ENCODE data around the gene GNG14.
"Not testable (repeated sequence)": the region's sequence is repeated elsewhere in the genome, so short reads cannot be mapped to it uniquely, and the experiment has no call there.

The GNG14 gene

DNA sequence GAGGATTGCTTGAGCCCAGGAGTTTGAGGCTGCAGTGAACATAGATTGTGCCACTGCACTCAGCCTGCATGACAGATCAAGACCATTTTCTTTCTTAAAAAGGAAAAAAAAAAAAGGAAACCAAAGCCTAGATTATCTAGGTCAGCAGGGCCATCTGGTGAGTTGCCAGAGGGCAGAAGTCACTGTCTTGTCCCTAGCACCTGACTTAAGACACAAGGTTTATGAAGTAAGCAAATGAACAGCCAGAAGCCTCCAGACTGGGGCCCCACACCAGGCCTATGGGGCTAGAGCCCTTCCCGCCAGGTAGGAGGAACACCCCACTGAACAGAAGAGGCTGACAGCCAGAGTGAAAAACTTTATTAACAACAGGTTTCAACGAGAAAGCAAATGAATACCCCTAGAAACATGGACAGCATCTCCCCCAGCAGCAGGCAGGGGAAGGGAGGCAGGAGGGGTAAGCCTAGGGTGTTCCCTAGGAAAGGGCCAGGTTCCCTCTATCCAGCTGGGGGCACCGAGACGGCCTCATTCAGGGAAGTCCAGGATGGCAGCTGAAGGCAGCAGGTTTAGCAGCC is 20.0 kb upstream of the GNG14 start:
- no peak for DNase-seq

DNA sequence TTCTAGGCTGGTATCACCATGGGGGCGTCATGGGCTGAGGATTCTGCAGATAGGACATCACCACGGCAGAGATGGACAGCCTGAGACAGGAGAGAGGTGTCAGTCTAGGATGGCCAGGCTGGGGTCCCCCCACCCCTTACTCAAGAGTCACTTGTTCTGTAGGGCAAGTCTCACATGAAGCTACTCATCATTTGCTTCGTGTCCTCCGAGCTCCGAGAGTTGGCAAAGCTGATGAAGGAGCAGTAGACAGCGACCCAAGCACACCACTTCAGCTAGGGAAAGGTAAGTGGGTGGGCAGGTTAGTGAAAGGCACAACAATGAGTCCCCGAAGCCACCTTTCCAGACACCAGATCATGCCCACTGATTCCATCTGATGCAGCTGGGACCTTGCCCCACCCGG is 19.5 kb upstream of the GNG14 start:
- DNase-seq, result no peak

DNA sequence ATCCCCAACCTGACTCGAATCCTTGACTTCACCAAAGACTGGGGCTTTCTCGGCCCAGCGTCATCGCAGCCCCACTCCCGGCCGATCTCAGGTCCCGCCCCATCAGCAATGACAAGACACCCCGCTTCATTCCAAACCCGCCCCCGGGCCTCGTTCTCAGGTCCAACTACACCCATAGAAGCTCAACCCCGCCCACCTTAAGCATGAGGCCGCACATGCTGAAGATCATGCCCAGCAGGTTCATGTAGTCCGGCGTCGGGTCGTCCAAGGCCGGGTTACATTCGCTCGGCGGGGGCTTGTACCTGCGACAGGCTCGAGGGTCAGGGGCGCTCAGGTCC is 18.9 kb upstream of the GNG14 start:
- DNase-seq, result peak; percentile 54 to 81 (median 63)

DNA sequence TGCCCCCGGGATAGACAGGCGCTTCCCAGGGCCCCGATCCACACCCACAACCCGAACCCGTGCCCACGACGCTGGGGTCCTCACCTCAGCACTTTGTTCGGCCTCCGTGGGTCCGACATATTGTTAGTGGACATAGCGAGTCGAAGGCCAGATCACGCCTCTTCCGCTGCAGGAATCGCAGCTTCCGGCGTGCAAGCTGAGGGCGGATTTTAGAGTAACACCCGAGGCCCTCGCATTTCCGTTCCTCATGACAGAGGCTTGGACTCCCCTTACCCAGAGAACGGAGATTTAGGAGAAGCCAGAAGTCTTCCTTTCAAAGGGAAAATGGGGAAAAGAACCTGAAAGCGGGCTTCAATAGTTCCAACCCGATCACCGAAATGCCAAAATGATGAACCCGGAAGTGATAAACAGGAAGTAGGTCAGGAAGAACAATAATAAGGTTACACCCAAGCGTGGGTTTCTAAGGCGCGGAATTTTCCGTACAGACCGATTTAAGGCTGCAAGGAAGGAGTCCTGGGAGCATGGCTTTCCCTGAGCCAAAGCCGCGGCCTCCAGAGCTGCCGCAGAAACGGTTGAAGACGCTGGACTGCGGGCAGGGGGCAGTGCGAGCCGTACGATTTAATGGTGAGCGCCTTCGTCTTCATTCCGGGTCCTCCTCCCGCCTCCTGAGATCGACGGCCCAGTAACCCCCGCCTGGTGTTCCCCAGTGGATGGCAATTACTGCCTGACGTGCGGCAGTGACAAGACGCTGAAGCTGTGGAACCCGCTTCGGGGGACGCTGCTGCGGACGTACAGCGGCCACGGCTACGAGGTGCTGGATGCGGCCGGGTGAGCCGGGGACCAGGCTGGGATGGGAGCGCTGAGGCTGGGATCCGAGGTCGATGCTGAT is 18.3 kb upstream of the GNG14 start:
- peak; percentile 39 to 84 (median 63) for DNase-seq

DNA sequence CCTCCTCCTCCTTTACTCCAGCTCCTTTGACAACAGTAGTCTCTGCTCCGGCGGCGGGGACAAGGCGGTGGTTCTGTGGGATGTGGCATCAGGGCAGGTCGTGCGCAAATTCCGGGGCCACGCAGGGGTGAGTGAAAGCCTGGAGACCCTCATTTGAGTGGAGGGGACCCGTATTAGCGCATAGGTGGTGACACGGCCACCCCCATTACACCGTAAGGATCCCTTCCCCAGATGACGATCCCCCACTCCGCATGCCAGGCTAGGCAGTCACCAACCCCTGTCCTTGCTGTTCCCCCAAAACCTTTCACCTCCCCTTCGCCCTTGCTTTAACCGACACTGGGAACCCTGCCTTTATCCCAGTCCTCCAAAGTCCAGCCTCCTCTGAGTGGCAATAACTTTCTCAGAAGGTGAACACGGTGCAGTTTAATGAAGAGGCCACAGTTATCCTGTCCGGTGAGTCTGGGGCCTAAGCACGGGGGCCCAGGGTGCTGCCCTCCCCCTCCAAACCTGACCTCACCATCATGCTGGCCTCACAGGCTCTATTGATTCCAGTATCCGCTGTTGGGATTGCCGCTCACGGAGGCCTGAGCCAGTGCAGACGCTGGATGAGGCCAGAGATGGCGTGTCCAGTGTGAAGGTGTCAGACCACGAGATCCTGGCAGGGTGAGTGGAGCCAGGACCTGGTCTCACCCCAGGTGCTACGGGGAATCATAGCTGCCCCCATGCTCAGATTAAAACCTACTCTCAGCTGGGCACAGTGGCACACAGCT is 17.5 kb upstream of the GNG14 start:
- DNase-seq, result no peak

DNA sequence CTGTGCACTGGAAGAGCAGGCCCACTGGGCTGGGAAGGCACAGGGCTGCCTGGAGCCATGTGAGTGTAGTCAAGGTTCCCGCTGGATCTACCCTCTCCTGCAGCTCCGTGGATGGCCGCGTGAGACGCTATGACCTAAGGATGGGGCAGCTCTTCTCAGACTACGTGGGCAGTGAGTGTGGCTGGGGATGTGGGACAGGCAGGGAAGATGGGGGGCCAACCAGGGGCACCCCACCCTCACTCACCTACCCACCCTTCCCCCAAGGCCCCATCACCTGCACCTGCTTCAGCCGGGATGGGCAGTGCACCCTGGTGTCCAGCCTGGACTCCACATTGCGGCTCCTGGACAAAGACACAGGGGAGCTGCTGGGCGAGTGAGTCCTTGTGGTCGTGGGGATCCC is 15.1 kb upstream of the GNG14 start:
- DNase-seq, result no peak

DNA sequence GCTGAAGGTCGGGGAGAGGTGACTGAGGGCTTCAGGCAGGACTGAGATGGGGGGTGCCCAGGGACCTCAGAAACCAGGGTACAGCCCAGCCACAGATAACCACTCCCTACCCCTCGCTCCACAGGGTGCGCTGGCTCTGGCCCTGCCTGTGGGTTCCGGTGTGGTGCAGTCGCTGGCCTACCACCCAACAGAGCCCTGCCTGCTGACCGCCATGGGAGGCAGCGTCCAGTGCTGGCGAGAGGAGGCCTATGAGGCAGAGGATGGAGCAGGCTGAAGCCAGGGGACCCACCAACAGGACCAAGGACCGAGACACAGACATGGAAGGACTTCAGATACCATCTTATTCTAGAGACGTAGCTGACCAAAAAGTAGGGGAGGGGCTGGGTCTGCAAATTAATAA is 12.4 kb upstream of the GNG14 start:
- no peak for DNase-seq

DNA sequence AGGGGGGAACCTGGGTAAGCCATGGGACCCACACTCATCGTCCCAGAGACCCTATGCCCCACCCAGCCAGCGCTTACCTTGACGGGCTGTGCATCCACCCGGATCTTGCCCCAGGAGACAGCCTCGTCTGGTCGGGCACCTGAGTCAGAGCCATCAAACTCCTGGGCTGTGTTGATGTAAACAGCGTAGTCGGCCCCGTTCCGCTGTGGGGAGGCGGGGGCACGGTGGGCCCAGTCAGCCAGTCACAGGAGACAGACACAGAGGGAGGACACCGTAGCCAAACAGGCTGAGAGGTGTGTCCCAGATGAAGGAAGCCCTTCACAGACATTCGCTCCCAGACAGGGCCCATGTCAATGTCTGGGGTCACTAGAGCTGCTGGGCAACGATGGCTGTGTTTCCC is 11.9 kb upstream of the GNG14 start:
- no peak for DNase-seq

DNA sequence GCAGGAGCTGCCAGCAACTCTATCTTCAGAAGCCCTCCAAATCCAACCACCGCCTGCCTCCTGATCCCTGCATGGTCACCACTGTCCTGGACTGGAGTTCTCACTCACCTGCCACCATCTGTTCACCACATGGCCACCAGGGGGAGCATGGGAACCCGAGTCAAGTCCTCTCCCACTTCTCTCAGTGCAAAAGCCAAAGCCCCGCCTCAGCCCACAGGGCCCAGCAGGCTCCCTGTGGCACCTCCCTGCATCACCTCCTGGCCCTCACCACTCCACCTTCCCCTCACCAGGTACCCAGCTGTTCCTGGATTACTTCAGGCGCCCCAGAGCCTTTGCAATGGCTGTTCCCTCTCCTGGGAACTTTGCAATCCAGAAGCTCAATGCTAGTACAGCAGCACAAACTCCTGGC is 11.4 kb upstream of the GNG14 start:
- DNase-seq, result peak; percentile 62 to 85 (median 75)

DNA sequence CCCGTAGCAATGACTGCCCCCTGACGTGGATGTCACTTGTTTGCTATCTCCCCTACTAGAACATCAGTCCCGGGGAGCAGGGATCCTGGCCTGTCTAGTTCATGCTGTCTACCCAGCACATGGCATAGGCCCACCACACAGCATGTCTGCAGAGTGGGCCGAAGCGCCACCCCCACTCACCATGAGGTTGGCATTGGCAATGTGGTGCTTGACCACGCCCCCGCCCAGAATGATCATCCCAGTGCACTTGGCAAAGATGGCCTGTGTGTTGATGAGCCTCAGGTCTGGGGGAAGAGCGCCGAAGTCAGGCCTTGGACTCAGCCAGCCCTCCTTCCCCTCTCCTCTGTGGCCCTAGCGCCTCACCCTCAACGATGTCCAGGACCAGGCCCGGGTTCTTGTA is 10.9 kb upstream of the GNG14 start:
- DNase-seq, result no peak

DNA sequence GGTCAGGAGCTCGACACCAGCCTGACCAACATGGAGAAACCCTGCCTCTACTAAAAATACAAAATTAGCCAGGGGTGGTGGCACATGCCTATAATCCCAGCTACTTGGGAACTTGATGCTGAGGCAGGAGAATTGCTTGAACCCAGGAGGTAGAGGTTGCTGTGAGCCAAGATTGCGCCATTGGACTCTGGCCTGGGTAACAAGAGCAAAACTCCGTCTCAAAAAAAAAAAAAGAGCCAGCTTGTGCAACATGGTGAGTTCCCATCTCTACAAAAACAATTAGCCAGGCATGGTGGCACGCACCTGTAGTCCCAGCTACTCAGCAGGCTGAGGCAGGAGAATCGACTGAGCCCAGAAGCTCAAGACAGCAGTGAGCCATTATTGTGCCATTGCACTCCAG is 9.8 kb upstream of the GNG14 start:
- DNase-seq, result not testable (repeated sequence)

DNA sequence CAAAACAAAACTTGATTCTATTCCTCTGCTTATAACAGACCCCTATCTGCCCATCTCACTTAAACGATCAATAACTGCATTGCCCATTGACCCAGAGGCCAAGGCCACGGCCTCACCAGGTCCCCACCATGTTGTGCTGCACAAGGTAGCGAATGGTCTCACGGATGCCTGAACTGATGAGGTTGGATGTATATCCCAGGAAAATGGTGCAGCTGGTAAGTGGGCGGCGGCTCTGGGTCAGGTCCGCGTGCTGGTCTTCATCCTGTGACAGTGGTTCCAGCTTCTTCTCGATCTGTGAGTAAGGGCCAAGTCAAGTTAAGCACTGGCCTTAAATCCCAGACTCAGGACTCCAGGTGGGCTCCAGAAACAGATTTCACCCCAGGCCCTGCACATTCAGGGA is 7.8 kb upstream of the GNG14 start:
- no peak for DNase-seq

DNA sequence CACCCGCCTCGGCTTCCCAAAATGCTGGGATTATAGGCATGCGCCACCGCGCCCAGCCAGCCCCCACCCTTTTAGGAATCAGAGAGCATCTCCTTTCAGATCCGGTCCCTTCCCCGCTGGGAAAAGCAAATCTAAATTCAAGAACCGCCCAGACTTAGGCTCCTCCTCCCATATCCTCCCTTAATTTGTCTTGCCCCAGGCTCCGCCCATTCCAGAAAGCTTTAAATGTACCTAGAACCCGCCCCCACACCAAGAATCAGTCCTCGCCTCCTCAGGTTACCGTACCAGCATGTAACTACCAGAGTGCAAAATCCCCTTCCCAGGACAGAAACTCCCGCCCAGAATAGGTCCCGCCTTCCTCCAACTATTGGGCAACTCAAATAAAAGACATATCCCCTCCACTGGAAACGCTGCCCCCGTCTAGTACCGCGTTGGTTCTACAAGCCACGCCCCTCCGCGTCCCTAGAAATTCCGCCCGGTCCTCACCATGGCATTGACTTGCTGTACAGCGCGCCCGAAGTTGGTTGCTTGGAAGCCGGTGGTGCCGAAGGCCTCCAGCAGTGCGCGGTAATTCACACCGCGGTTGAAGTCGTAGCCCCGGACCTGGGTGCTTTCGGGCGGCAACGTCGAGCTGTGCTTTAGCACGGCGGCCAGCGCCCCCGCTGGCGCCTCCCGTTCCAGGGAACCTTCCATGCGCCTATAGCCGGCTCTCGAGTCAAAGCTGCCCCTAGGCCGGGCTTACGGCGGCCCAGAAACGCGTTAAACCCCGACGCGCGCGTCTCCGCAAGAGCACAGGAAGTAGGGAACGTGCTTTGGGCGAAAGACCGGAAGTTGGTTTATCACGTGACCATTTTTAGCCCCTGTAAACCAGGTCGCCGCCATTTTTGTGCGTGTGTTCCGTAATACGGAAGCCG is 6.5 kb upstream of the GNG14 start, which contains the start of gene DHPS:
Gene DHPS (minus strand): TSS at position 807 of the 914 bp plus-strand sequence. CDS start 114 bp downstream, at position 693.
- DNase-seq, result peak; percentile 64 to 99 (median 87)

DNA sequence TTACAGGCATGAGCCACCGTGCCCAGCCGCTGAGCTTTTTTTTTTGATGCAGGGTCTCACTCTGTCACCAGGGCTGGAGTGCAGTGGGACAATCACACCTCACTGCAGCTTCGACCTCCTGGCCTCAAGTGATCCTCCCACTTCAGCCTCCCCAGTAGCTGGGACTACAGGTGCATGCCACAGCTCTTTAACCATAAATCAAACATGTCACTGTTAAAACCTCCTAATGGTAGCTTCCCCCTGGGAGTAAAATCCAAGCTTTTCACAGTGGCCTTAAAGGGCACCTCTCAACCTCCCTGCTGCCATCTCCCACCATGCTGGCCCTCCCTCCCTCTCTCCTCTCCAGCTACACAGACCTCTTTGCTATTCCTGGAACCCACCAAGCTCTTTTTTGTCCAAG is 2.0 kb upstream of the GNG14 start:
- no peak for DNase-seq

DNA sequence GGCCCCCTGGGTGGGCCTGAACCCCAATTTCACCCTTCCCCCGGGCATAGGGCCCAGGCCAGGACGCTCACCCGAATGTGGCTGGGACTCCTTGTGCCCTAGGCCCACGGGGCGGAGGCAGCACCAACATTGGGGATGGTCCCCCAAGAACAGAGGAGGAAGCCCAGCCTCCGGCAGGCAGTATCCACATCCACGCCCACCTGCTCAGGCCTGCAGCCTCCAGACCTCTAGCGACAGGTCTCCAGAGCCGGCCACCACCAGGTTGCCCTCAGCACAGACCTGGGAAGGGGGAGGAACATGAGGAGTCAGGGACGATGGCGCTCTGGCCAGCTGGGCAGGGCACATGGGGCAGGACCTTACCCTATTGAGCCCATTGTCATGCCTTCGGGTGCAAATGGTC is 1.2 kb downstream of the GNG14 start:
- DNase-seq, result no peak

DNA sequence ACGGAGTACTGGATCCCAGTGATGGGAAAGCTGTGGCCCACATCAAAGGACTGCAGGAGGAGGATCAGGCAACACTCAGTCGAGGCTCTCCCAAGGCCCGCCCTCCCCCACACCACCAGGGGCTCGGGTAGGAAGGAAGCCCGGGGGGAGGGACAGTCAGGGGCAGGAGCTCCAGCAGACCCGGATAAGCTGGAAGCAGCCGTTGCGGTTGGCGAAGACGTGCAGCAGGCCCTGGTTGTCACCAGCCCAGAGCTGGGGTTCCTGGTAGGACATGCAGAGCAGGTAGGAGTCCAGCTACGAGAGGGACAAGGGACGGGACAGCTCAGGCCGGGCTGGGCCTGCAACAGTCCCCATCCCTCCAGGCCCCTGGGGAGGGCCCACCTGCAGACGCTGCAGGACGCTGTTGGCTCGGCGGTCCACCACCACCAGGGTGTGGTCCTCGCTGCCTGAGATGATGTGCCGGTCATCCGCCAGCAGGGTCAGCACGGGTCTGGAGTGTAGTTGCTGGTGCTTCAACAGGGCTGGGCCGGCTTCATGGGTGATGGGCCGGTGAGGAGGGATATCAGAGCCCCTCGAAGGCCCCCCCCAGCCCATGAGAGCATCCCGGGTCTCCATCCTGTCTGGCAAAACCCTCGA is 1.9 kb downstream of the GNG14 start:
- no peak for DNase-seq

DNA sequence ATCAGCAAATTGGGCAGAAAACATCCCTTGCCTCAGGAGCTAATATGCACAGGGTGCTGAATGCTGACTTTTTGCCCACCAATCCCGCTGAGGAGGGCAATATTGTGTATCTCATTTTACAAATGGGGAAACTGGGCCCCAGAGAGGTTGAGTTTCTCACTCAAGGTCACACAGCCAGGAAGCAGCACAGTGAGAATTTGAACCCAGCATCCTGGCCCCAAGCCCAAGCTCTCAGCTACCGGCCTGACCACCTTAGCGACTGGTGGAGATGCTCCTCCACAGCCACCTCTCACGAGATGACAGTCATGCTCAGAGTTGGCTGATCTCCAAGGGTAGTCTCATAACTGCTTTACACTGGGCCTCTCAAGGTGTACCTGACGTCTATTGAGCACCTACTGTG is 5.2 kb downstream of the GNG14 start:
- no peak for DNase-seq

DNA sequence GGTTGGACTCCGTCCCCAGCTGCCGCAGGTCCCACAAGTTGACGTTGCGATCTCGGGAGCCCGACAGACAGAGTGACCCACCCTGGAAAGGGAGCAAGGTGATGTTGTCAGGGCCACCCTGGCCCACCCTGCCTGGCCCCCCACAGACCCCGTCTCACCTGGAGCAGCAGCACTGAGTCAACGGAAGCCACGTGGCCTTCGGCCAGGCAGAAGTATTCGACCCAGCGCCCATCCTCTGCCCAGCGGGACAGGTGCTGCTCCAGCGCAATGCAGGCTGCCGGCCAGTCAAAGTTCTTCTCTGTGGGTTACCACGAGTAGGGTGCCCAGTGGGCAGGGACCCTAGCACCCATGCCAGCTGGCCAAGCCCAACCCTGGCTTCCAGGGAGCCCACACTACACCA is 6.8 kb downstream of the GNG14 start:
- DNase-seq, result no peak

DNA sequence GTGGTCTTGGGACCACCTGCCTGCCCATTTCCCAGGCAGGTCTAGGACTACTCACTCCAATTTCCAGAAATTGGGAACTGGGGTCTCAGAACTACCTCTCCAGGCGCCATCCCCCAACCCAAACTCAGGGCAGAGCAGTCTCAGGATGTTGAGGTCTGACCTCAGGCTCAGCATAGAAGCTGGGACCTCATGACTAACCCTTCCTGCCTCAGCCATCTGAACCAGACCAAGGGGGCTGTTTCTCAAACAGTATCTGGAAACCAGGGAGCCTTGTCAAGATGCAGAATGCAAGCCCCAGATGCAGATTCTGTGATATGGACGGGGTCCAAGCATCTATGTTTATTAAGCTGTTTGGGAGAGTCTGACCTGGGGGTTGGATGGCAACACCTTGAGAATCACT is 7.3 kb downstream of the GNG14 start:
- no peak for DNase-seq

DNA sequence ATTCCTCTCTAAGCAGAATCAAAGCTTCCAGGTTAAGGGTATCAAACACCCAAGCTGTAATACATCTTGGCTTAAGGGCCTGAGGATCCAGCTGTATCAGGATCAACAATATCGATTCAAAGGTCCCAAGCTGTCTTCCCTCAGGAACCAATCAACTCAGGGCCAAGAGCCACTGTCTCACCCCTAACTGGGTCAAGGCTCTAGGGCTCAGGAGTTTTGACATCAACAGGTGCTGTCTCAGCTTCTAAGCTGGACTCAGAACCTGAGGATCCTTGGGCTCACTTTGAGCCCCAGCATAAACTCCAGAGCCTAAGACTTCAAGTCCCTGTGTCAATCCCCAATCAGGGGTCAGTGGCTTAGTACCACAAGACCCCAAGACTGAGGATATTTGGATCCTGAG is 7.7 kb downstream of the GNG14 start:
- no peak for DNase-seq

DNA sequence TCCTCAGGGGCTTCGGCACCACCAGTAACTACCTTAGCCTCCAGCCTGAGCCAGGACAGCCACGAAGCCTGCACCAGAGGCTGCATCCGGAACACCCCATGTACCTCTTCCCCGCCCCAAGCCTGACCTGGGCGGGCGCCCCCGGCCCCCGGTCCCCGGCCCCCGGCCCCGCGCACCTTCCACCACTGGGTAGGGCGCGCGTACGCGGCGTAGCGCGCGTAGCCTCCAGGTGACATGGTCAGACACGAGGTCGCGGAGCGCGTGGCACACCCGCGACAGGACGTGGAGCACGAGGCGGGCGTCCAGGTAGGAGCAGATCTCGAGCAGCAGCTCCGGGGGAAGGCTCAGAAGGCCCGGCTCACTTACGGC is 8.2 kb downstream of the GNG14 start:
- DNase-seq, result peak in 1 of 5 experiments; percentile 25

Data from T-helper 2 cell (primary cell).